HG02885 (cell line): ENCODE results near the gene PAM.
A peak's percentile ranks its signal among the peaks of the same experiment; 100 is the strongest.

ENCODE experiments used
- ATAC-seq: cut with Tn5 transposase; IDR thresholded peaks from one replicate; pipeline ENCODE4 v1.9.1; 2021; ENCODE audit warnings: mild to moderate bottlenecking; ENCODE audit not compliant: unreplicated experiment, poor library complexity

Gene PAM

GRCh38 chr5:102853680-102854079, 98.6 kb downstream of the PAM start:
- peak; percentile 55 for ATAC-seq

- ATAC-seq: no peak
These were observed 100.7 kb downstream of the PAM start for GRCh38 chr5:102855681-102856388.

GRCh38 chr5:102856389-102856777, 101.3 kb downstream of the PAM start:
- ATAC-seq: no peak

GRCh38 chr5:102857076-102857818, 102.1 kb downstream of the PAM start:
- no peak for ATAC-seq

GRCh38 chr5:102858221-102858620, 103.1 kb downstream of the PAM start:
- no peak for ATAC-seq

- ATAC-seq: no peak
These were observed 103.7 kb downstream of the PAM start for GRCh38 chr5:102858808-102859207.

GRCh38 chr5:102860035-102860434, 104.9 kb downstream of the PAM start:
- no peak for ATAC-seq

- ATAC-seq: no peak
These were observed 108.0 kb downstream of the PAM start for GRCh38 chr5:102863058-102863457.

- ATAC-seq: no peak
These were observed 108.9 kb downstream of the PAM start for GRCh38 chr5:102863764-102864560.

- no peak for ATAC-seq
These were observed 110.0 kb downstream of the PAM start for GRCh38 chr5:102865171-102865509.

GRCh38 chr5:102865510-102866236, 110.6 kb downstream of the PAM start:
- ATAC-seq: peak; percentile 83

GRCh38 chr5:102866237-102866600, 111.1 kb downstream of the PAM start:
- ATAC-seq: no peak

- no peak for ATAC-seq
These were observed 113.0 kb downstream of the PAM start for GRCh38 chr5:102867992-102868662.

GRCh38 chr5:102869230-102869629, 114.1 kb downstream of the PAM start:
- no peak for ATAC-seq

- no peak for ATAC-seq
These were observed 118.4 kb downstream of the PAM start for GRCh38 chr5:102873379-102873932.

- no peak for ATAC-seq
These were observed 118.9 kb downstream of the PAM start for GRCh38 chr5:102874054-102874453.

GRCh38 chr5:102875721-102876123, 120.6 kb downstream of the PAM start:
- ATAC-seq: no peak

GRCh38 chr5:102876610-102877009, 121.5 kb downstream of the PAM start:
- ATAC-seq: no peak

- no peak for ATAC-seq
These were observed 124.6 kb downstream of the PAM start for GRCh38 chr5:102879741-102880140.

- no peak for ATAC-seq
These were observed 131.5 kb downstream of the PAM start for GRCh38 chr5:102886586-102886985.
